ENCODE results near the gene TNRC6A.
"Not testable (repeated sequence)": the region's sequence is repeated elsewhere in the genome, so short reads cannot be mapped to it uniquely, and the experiment has no call there.

TNRC6A gene

GRCh38 chr16:24728011-24728410 lies 1.4 kb upstream of the TNRC6A start:
- no peak for DNase-seq (ENCODE audit: low spot score)

GRCh38 chr16:24728891-24729242 lies 584 bp upstream of the TNRC6A start:
- no peak for DNase-seq (ENCODE audit: low spot score)

GRCh38 chr16:24729951-24730815 lies 732 bp downstream of the TNRC6A start:
- peak; percentile 40 for DNase-seq (ENCODE audit: low spot score)

GRCh38 chr16:24730914-24731313 lies 1.5 kb downstream of the TNRC6A start:
- no peak for DNase-seq (ENCODE audit: low spot score)

GRCh38 chr16:24731722-24732419 lies 2.4 kb downstream of the TNRC6A start:
- no peak for DNase-seq (ENCODE audit: low spot score)

GRCh38 chr16:24734382-24734781 lies 4.9 kb downstream of the TNRC6A start:
- DNase-seq (ENCODE audit: low spot score): no peak

- DNase-seq (ENCODE audit: low spot score): no peak
Observed at GRCh38 chr16:24736758-24737157, 7.3 kb downstream of the TNRC6A start.

- DNase-seq (ENCODE audit: low spot score): peak; percentile 22
Observed at GRCh38 chr16:24737391-24737871, 8.0 kb downstream of the TNRC6A start.

- no peak for DNase-seq (ENCODE audit: low spot score)
Observed at GRCh38 chr16:24737916-24738594, 8.6 kb downstream of the TNRC6A start.

GRCh38 chr16:24738895-24739294 lies 9.4 kb downstream of the TNRC6A start:
- DNase-seq (ENCODE audit: low spot score): no peak

GRCh38 chr16:24741862-24742261 lies 12.4 kb downstream of the TNRC6A start:
- no peak for DNase-seq (ENCODE audit: low spot score)

GRCh38 chr16:24742610-24743009 lies 13.2 kb downstream of the TNRC6A start:
- not testable (repeated sequence) for DNase-seq (ENCODE audit: low spot score)

GRCh38 chr16:24745391-24745790 lies 15.9 kb downstream of the TNRC6A start:
- no peak for DNase-seq (ENCODE audit: low spot score)

GRCh38 chr16:24745791-24746190 lies 16.3 kb downstream of the TNRC6A start:
- DNase-seq (ENCODE audit: low spot score): no peak

GRCh38 chr16:24747441-24747840 lies 18.0 kb downstream of the TNRC6A start:
- DNase-seq (ENCODE audit: low spot score): no peak

- peak; percentile 51 for DNase-seq (ENCODE audit: low spot score)
Observed at GRCh38 chr16:24748242-24748641, 18.8 kb downstream of the TNRC6A start.

GRCh38 chr16:24749310-24749709 lies 19.9 kb downstream of the TNRC6A start:
- DNase-seq (ENCODE audit: low spot score): no peak

- not testable (repeated sequence) for DNase-seq (ENCODE audit: low spot score)
Observed at GRCh38 chr16:24749872-24750271, 20.4 kb downstream of the TNRC6A start.

GRCh38 chr16:24753000-24753399 lies 23.5 kb downstream of the TNRC6A start:
- DNase-seq (ENCODE audit: low spot score): no peak

GRCh38 chr16:24753437-24753836 lies 24.0 kb downstream of the TNRC6A start:
- DNase-seq (ENCODE audit: low spot score): no peak

GRCh38 chr16:24754543-24754942 lies 25.1 kb downstream of the TNRC6A start:
- no peak for DNase-seq (ENCODE audit: low spot score)

- DNase-seq (ENCODE audit: low spot score): no peak
Observed at GRCh38 chr16:24755201-24755874, 25.9 kb downstream of the TNRC6A start.
